Measurements from ENCODE around the gene RSRC2. TPM values are rescaled to one million over a fixed set of nuclear protein-coding genes. Genes with fewer than 3 reads are reported as not detected.

RSRC2 gene
- total RNA-seq, 1 experiment from 2014 or later: 64.9 TPM

DNA sequence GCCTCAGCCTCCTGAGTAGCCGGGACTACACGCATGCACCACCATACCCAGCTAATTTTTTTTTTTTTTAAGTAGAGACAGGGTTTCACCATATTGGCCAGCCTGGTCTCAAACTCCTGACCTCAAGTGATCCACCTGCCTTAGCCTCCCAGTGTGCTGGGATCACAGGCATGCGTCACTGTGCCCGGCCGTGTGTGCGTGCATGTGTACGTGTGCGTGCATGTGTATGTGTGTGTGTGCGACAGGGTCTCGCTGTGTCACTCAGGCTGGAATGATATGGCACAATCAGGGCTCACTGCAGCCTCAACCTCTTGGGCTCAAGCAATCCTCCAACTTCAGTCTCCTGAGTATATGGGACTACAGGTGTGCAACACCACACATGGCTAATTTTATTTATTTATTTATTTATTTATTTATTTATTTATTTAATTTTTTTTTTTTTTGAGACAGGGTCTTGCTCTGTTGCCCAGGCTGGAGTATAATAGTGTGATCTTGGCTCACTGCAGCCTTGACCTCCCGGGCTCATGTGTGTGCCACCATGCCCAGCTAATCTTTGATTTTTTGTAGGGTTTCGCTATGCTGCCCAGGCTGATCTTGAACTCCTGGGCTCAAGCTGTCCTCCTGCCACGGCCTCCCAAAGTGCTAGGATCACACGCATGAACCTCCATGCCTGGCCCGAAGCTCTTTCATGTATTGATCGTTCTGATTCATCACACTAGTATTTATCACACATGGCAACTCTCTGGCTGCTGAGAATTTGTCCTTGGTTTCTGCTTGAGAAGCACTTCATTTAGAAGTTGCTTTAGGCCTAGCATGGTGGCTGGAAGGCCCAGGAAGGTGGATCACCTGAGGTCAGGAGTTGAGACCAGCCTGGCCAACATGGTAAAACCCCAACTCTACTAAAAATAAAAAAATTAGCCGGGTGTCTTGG lies 68.4 kb downstream of the RSRC2 start:
- Histone ChIP-seq H3K27me3 (ENCODE audit: insufficient read depth, low read length) (no peaks in the 10 kb centered on the region), H4K8ac (replicated peaks; ENCODE audit: insufficient read length, low read depth, low read length) (no peak overlapping the region), H2BK20ac (ENCODE audit: low read depth, low read length, poor library complexity, severe bottlenecking) (no peak overlapping the region), H2BK12ac (ENCODE audit: insufficient read length, low read depth, low read length) (no peak overlapping the region), H3T11ph (ENCODE audit: low read length) (no peak overlapping the region), H2AK5ac (ENCODE audit: insufficient read length, low read length) (no peak overlapping the region), H2BK15ac (ENCODE audit: low read depth, low read length) (no peak overlapping the region), H3K56ac (ENCODE audit: insufficient read length, low read depth, low read length) (no peak overlapping the region), H2AFZ (ENCODE audit: low read length) (no peak overlapping the region), H4K5ac (ENCODE audit: insufficient read length, low read depth, low read length) (no peak overlapping the region), H3K79me2 (ENCODE audit: insufficient read depth, low read length) (no peaks in the 10 kb centered on the region), H3K27ac (ENCODE audit: insufficient read length, low read depth, low read length) (no peak overlapping the region), H3K79me1 (ENCODE audit: insufficient read depth, low read depth, low read length, poor library complexity, severe bottlenecking) (no peaks in the 10 kb centered on the region), H3K23ac (ENCODE audit: insufficient read length, low read depth, low read length) (no peak overlapping the region), H2BK5ac (ENCODE audit: insufficient read length, low read length) (no peak overlapping the region), H3K9me3 (ENCODE audit: control insufficient read depth, low read depth, low read length) (no peaks in the 10 kb centered on the region), H3K4me1 (ENCODE audit: insufficient read depth, low read length) (no peaks in the 10 kb centered on the region), H3K4me2 (ENCODE audit: insufficient read depth, insufficient read length, low read length) (no peak overlapping the region), H2BK120ac (ENCODE audit: low read depth, low read length, poor library complexity, severe bottlenecking) (no peak overlapping the region), H3K9ac (ENCODE audit: extremely low read depth, insufficient read length, low read length) (no peak overlapping the region), H3K14ac (ENCODE audit: insufficient read depth, low read length) (no peak overlapping the region), H3K23me2 (ENCODE audit: insufficient read length, low read depth, low read length, poor library complexity, severe bottlenecking) (no peaks in the 10 kb centered on the region), H4K91ac (ENCODE audit: insufficient read length, low read depth, low read length) (no peak overlapping the region), H3K18ac (ENCODE audit: insufficient read length, low read depth, low read length) (no peak overlapping the region), H4K20me1 (ENCODE audit: control insufficient read depth, insufficient read depth, insufficient read length) (no peaks in the 10 kb centered on the region), H3K4ac (ENCODE audit: low read depth, low read length) (no peak overlapping the region)
- H3K9me3 Mint-ChIP-seq: no peaks in the 10 kb centered on the region
- H3K27me3 Mint-ChIP-seq (ENCODE audit: low read depth): no peaks in the 10 kb centered on the region
- no peak overlapping the region for H3K4me3 Mint-ChIP-seq
- H3K27ac Mint-ChIP-seq: no peak overlapping the region
- no peaks in the 10 kb centered on the region for H3K4me1 Mint-ChIP-seq
- no peaks in the 10 kb centered on the region for H3K36me3 Mint-ChIP-seq (ENCODE audit: insufficient read depth in 1 of 3, low read depth in 3 of 3)
- TF ChIP-seq CTCF (conservative IDR thresholded peaks at IDR 0.05): no peak
- WGBS (ENCODE audit: extremely low coverage, insufficient read length, low lambda C conversion rate): no CpG with 5 or more reads among the region's 17 CpGs
- no peak for DNase-seq
